RPMI7951 (cell line): Measurements from ENCODE around the gene ATP6V0E1. TPM values are rescaled to one million over a fixed set of nuclear protein-coding genes. Genes with fewer than 3 reads are reported as not detected.
"Not testable (repeated sequence)": the region's sequence is repeated elsewhere in the genome, so short reads cannot be mapped to it uniquely, and the experiment has no call there.

Source experiments
- DNase-seq: peaks from one replicate; pipeline ENCODE4 v3.0.0-alpha.2; 2012; ENCODE audit warnings: low read depth
- total RNA-seq: library from RNA; depleted of rRNA; stranded (reverse); fragments of >200 nt; shearing (Covaris generic); gene quantifications from 2 replicates; pipeline ENCODE4 v1.2.3, GENCODE V29; 2014

ATP6V0E1 gene
- total RNA-seq, 1 experiment from 2014 or later = 115 TPM

- DNase-seq = no peak
These were observed 52.5 kb downstream of the ATP6V0E1 start for GRCh38 chr5:173035904-173036707.

- DNase-seq = no peak
These were observed 55.6 kb downstream of the ATP6V0E1 start for GRCh38 chr5:173039188-173039587.

- no peak for DNase-seq
These were observed 56.4 kb downstream of the ATP6V0E1 start for GRCh38 chr5:173039964-173040363.

- no peak for DNase-seq
These were observed 58.6 kb downstream of the ATP6V0E1 start for GRCh38 chr5:173041881-173042762.

- no peak for DNase-seq
These were observed 59.2 kb downstream of the ATP6V0E1 start for GRCh38 chr5:173042763-173043107.

GRCh38 chr5:173045474-173045873, 61.9 kb downstream of the ATP6V0E1 start:
- no peak for DNase-seq

GRCh38 chr5:173047096-173047837, 63.7 kb downstream of the ATP6V0E1 start:
- not testable (repeated sequence) for DNase-seq

GRCh38 chr5:173047838-173048105, 64.2 kb downstream of the ATP6V0E1 start:
- no peak for DNase-seq

GRCh38 chr5:173050791-173051190, 67.2 kb downstream of the ATP6V0E1 start:
- no peak for DNase-seq

GRCh38 chr5:173051746-173052145, 68.2 kb downstream of the ATP6V0E1 start:
- DNase-seq = no peak

- no peak for DNase-seq
These were observed 69.5 kb downstream of the ATP6V0E1 start for GRCh38 chr5:173053041-173053440.

- DNase-seq = no peak
These were observed 71.6 kb downstream of the ATP6V0E1 start for GRCh38 chr5:173055042-173055721.

- no peak for DNase-seq
These were observed 72.1 kb downstream of the ATP6V0E1 start for GRCh38 chr5:173055722-173055982.

- peak; percentile 93 for DNase-seq
These were observed 72.6 kb downstream of the ATP6V0E1 start, which contains the start of gene CREBRF for GRCh38 chr5:173055983-173056782. CREBRF (plus strand) TSS chr5:173056352; CDS start chr5:173080776, 24,424 bp downstream.

- DNase-seq = no peak
These were observed 73.2 kb downstream of the ATP6V0E1 start for GRCh38 chr5:173056783-173057061.

- peak; percentile 96 for DNase-seq
These were observed 73.7 kb downstream of the ATP6V0E1 start for GRCh38 chr5:173057062-173057924.

GRCh38 chr5:173062141-173062540, 78.6 kb downstream of the ATP6V0E1 start:
- no peak for DNase-seq

- no peak for DNase-seq
These were observed 81.6 kb downstream of the ATP6V0E1 start for GRCh38 chr5:173065155-173065554.

- DNase-seq = no peak
These were observed 86.1 kb downstream of the ATP6V0E1 start for GRCh38 chr5:173069671-173070070.

- DNase-seq = no peak
These were observed 91.7 kb downstream of the ATP6V0E1 start for GRCh38 chr5:173075137-173075843.
